ENCODE data around the gene SDHAF4.

DNA sequence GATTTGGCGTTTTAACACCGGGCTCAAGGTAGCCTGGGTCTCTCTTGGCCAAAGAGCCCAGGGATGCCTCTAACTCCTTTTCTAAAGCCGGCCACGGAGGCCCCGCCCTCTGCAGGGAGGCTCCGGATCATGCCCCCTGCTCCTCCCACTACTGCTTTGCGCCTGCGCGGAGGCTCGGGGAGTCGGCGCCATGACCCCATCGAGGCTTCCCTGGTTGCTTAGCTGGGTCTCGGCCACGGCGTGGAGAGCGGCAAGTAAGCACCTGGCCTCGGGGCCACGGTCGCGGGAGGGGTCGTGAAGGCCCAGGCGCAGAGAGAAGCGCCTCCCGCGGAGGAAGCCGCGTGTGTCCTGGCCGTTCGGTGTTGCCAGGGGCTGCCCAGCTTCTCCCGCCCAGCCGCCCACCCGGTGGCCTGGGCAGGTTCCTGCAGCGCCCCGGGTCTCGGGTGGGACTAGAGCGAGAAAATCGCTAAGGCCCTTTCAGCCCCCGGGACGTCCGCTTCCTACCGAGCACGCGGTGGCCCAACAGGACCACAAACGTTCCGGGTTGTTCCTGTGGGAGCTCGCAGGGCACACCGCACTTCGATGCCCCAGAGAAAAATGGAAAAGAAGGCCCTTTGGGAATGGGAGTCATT, at the start of gene SDHAF4:
- TF ChIP-seq, protein P1, sequence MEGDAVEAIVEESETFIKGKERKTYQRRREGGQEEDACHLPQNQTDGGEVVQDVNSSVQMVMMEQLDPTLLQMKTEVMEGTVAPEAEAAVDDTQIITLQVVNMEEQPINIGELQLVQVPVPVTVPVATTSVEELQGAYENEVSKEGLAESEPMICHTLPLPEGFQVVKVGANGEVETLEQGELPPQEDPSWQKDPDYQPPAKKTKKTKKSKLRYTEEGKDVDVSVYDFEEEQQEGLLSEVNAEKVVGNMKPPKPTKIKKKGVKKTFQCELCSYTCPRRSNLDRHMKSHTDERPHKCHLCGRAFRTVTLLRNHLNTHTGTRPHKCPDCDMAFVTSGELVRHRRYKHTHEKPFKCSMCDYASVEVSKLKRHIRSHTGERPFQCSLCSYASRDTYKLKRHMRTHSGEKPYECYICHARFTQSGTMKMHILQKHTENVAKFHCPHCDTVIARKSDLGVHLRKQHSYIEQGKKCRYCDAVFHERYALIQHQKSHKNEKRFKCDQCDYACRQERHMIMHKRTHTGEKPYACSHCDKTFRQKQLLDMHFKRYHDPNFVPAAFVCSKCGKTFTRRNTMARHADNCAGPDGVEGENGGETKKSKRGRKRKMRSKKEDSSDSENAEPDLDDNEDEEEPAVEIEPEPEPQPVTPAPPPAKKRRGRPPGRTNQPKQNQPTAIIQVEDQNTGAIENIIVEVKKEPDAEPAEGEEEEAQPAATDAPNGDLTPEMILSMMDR (IDR thresholded peaks at IDR 0.05; ENCODE audit: low read length): no peak
- no peak for TF ChIP-seq EZH2 (IDR thresholded peaks at IDR 0.05; ENCODE audit: borderline replicate concordance, low read length)

All from OCI-LY1 (cell line).